HCT116 (cell line): ENCODE measurements around the gene CELA2A. TPM values are rescaled to one million over a fixed set of nuclear protein-coding genes. Genes with fewer than 3 reads are reported as not detected.
"Not testable (repeated sequence)": the region's sequence is repeated elsewhere in the genome, so short reads cannot be mapped to it uniquely, and the experiment has no call there.

Experiments
- ATAC-seq: fragments of 200-7000 bp; cut with Tn5 transposase; 2 replicates; pipeline ENCODE4 v1.9.1; 2020; ENCODE audit warnings: mild to moderate bottlenecking, moderate library complexity
- BruUV-seq: library from RNA; stranded (reverse); fragments of 400-500 nt; replicated peaks from 2 replicates; lab custom pipeline; 2021; lab: Mats Ljungman, UMichigan
- CTCF ChIA-PET: fragments of 300-600 bp; sonication (Branson Sonifier 250); formaldehyde crosslinking; loops from one replicate; lab custom pipeline; 2021; ENCODE audit warnings: antibody characterized with exemption; lab: Charles Lee
- POLR2A ChIA-PET: fragments of 300-600, 350-600 bp; sonication (Branson Sonifier 250); formaldehyde crosslinking; loops from one replicate; lab custom pipeline; 2021; ENCODE audit warnings: antibody characterized with exemption; lab: Charles Lee
- RAD21 ChIA-PET, 2 experiments: fragments of 300-600 bp; sonication (Branson Sonifier 250); formaldehyde crosslinking; loops; one replicate each; lab custom pipeline; 2023; ENCODE audit warnings: low total read pairs in 2 of 2; ENCODE audit not compliant: uncharacterized antibody in 2 of 2, unreplicated experiment in 2 of 2, low non-redundant PET in 1 of 2; lab: Charles Lee
- DNase-seq: peaks from one replicate; pipeline ENCODE4 v3.0.0-alpha.2; 2010; ENCODE audit warnings: low read depth, low spot score
- H2AFZ ChIP-seq: fragments of 200-600 bp; shearing (Covaris generic), sonication (generic); 2 replicates; pipeline ENCODE4 v1.6.1; 2017; ENCODE audit warnings: low read depth, mixed run types, mixed read lengths, antibody characterized with exemption, low read length; ENCODE audit not compliant: poor library complexity, severe bottlenecking
- H3K27ac ChIP-seq: 2 replicates; pipeline ENCODE4 v1.5.1; 2012; ENCODE audit warnings: low read depth, low read length
- H3K27me3 ChIP-seq: fragments of 200-600 bp; sonication (generic); 2 replicates; pipeline ENCODE4 v1.6.1; 2016; ENCODE audit warnings: mixed run types, low read length, mixed read lengths; ENCODE audit not compliant: insufficient read depth
- H3K36me3 ChIP-seq, 2 experiments: fragments of 200-500 bp in 1 of 2; fragments of 200-600 bp in 1 of 2; sonication (Bioruptor generic) in 1 of 2; sonication (generic) in 1 of 2; 2 replicates each; pipeline versions ENCODE4 v1.5.1 to v1.6.1; 2014 to 2016; ENCODE audit warnings: low read length in 2 of 2, inconsistent platforms in 1 of 2, mixed read lengths in 1 of 2, mixed run types in 1 of 2; ENCODE audit not compliant: insufficient read depth in 2 of 2, control insufficient read depth in 1 of 2
- H3K4me1 ChIP-seq, 2 experiments: fragments of 200-600 bp in 1 of 2; sonication (generic) in 1 of 2; 2 replicates each; pipeline versions ENCODE4 v1.5.1 to v1.6.1; 2012 to 2017; ENCODE audit warnings: low read length in 2 of 2, inconsistent platforms in 1 of 2, mild to moderate bottlenecking in 1 of 2, mixed read lengths in 1 of 2, mixed run types in 1 of 2, moderate library complexity in 1 of 2; ENCODE audit not compliant: insufficient read depth in 2 of 2, control insufficient read depth in 1 of 2
- H3K4me2 ChIP-seq: fragments of 200-600 bp; sonication (generic); 2 replicates; pipeline ENCODE4 v1.6.1; 2017; ENCODE audit warnings: mixed run types, low read length, mixed read lengths
- H3K4me3 ChIP-seq, 2 experiments: fragments of 200-600 bp in 1 of 2; sonication (generic) in 1 of 2; replicated peaks in 1 of 2; 2 replicates each; pipeline ENCODE4 v1.5.1; 2011 to 2016; ENCODE audit warnings: low read length in 2 of 2, control low read depth in 1 of 2, low read depth in 1 of 2, mild to moderate bottlenecking in 1 of 2, mixed read lengths in 1 of 2, mixed run types in 1 of 2
- H3K79me2 ChIP-seq: fragments of 200-600 bp; sonication (generic); 2 replicates; pipeline ENCODE4 v1.6.1; 2017; ENCODE audit warnings: mild to moderate bottlenecking, mixed run types, low read length, moderate library complexity, mixed read lengths; ENCODE audit not compliant: insufficient read depth
- H3K9ac ChIP-seq: fragments of 200-600 bp; sonication (generic); 2 replicates; pipeline ENCODE4 v1.6.1; 2016; ENCODE audit warnings: low read length, mixed read lengths
- H3K9me2 ChIP-seq: fragments of 200-600 bp; sonication (generic), shearing (Covaris generic); 2 replicates; pipeline ENCODE4 v1.6.1; 2017; ENCODE audit warnings: mixed run types, mild to moderate bottlenecking, moderate library complexity; ENCODE audit not compliant: insufficient read depth
- H3K9me3 ChIP-seq, 2 experiments: fragments of 200-500 bp in 1 of 2; fragments of 200-600 bp in 1 of 2; sonication (Bioruptor generic) in 1 of 2; sonication (generic) in 1 of 2; 2 replicates each; pipeline ENCODE4 v1.6.1; 2014 to 2017; ENCODE audit warnings: low read length in 2 of 2, mixed read lengths in 2 of 2, inconsistent platforms in 1 of 2, low read depth in 1 of 2, mild to moderate bottlenecking in 1 of 2, mixed run types in 1 of 2, moderate library complexity in 1 of 2; ENCODE audit not compliant: control insufficient read depth in 1 of 2, insufficient read depth in 1 of 2
- H4K20me1 ChIP-seq: fragments of 200-600 bp; sonication (generic), shearing (Covaris generic); 2 replicates; pipeline ENCODE4 v1.6.1; 2017; ENCODE audit warnings: mixed run types, mild to moderate bottlenecking, moderate library complexity; ENCODE audit not compliant: insufficient read depth
- CBX3 ChIP-seq: IDR thresholded peaks from 2 replicates; pipeline ENCODE4 v1.6.1; 2012; ENCODE audit warnings: low read depth
- EGR1 ChIP-seq: IDR thresholded peaks from 2 replicates; pipeline ENCODE4 v1.6.1; 2012; ENCODE audit warnings: low read depth
- ELF1 ChIP-seq: IDR thresholded peaks from 2 replicates; pipeline ENCODE4 v1.6.1; 2012; ENCODE audit warnings: low read depth, borderline replicate concordance
- EZH2 ChIP-seq: fragments of 200-600 bp; sonication (generic); IDR thresholded peaks from 2 replicates; pipeline ENCODE4 v1.6.1; 2017; ENCODE audit warnings: antibody characterized with exemption, mixed run types
- EZH2phosphoT487 ChIP-seq: fragments of 200-600 bp; IDR thresholded peaks from 2 replicates; pipeline ENCODE4 v1.6.1; 2018; ENCODE audit warnings: antibody characterized with exemption, borderline replicate concordance
- FOSL1 ChIP-seq: IDR thresholded peaks from 2 replicates; pipeline ENCODE4 v1.6.1; 2012; ENCODE audit warnings: low read depth
- JUND ChIP-seq: IDR thresholded peaks from 2 replicates; pipeline ENCODE4 v1.6.1; 2012
- MAX ChIP-seq: IDR thresholded peaks from 2 replicates; pipeline ENCODE4 v1.6.1; 2012
- POLR2AphosphoS5 ChIP-seq: IDR thresholded peaks from 2 replicates; pipeline ENCODE4 v1.6.1; 2011; ENCODE audit warnings: mild to moderate bottlenecking, low read depth, low read length, moderate library complexity
- RAD21 ChIP-seq: IDR thresholded peaks from 2 replicates; pipeline ENCODE4 v1.6.1; 2012; ENCODE audit warnings: low read depth, mild to moderate bottlenecking
- REST ChIP-seq: IDR thresholded peaks from 2 replicates; pipeline ENCODE4 v1.6.1; 2012; ENCODE audit warnings: low read depth
- SIN3A ChIP-seq: IDR thresholded peaks from 2 replicates; pipeline ENCODE4 v1.6.1; 2012; ENCODE audit warnings: low read depth
- SP1 ChIP-seq: IDR thresholded peaks from 2 replicates; pipeline ENCODE4 v1.6.1; 2012; ENCODE audit warnings: low read depth
- SRF ChIP-seq: IDR thresholded peaks from 2 replicates; pipeline ENCODE4 v1.6.1; 2012; ENCODE audit warnings: low read depth
- YY1 ChIP-seq: IDR thresholded peaks from 2 replicates; pipeline ENCODE4 v1.6.1; 2011; ENCODE audit warnings: low read length, low read depth, moderate library complexity, mild to moderate bottlenecking; ENCODE audit not compliant: insufficient replicate concordance; ENCODE audit errors: extremely low read depth
- ZBTB33 ChIP-seq: IDR thresholded peaks from 2 replicates; pipeline ENCODE4 v1.6.1; 2011; ENCODE audit warnings: mild to moderate bottlenecking, low read length, moderate library complexity; ENCODE audit not compliant: insufficient replicate concordance; ENCODE audit errors: extremely low read depth
- ZNF274 ChIP-seq: fragments of 200-500 bp; sonication (Bioruptor generic); IDR thresholded peaks from 2 replicates; pipeline ENCODE4 v1.6.1; 2014; ENCODE audit warnings: mild to moderate bottlenecking, low read depth, low read length, inconsistent platforms
- intact Hi-C: fragments of 100-400 bp; cut with micrococcal nuclease; formaldehyde crosslinking; loops from 2 replicates; pipeline ENCODE4 v1.10.0; 2022
- total RNA-seq: library from RNA; stranded (reverse); gene quantifications from one replicate; pipeline ENCODE4 v1.2.1, GENCODE V29; 2021; ENCODE audit not compliant: unreplicated experiment

The CELA2A gene
- total RNA-seq, 1 experiment from 2014 or later, result 1.6 TPM

- RAD21 ChIA-PET, DNase-seq, ATAC-seq, H3K9me2 ChIP-seq, H3K9me3 ChIP-seq, H3K4me1 ChIP-seq, H3K4me2 ChIP-seq, BruUV-seq, H4K20me1 ChIP-seq, intact Hi-C loops, H3K79me2 ChIP-seq, H3K27me3 ChIP-seq, H2AFZ ChIP-seq, H3K36me3 ChIP-seq, POLR2A ChIA-PET, H3K9ac ChIP-seq, H3K4me3 ChIP-seq, CTCF ChIA-PET, H3K27ac ChIP-seq: not testable (repeated sequence)
Measured at GRCh38 chr1:15463926-15464322, 7.4 kb downstream of the CELA2A start.

GRCh38 chr1:15465674-15466073 is 9.1 kb downstream of the CELA2A start:
- Histone ChIP-seq H3K9me3 (no peaks in the 10 kb centered on the region), H3K27me3 (no peaks in the 10 kb centered on the region), H2AFZ (no peak overlapping the region), H3K9ac (no peak overlapping the region), H3K36me3 (no peaks in the 10 kb centered on the region), H3K4me1 (no peaks in the 10 kb centered on the region; a peak in 1 of 4 replicates), H3K4me2 (no peak overlapping the region), H4K20me1 (no peaks in the 10 kb centered on the region), H3K27ac (no peak overlapping the region), H3K79me2 (no peaks in the 10 kb centered on the region), H3K9me2 (no peaks in the 10 kb centered on the region), H3K4me3 (no peak overlapping the region)
- TF ChIP-seq REST (no peak), ZBTB33 (no peak), RAD21 (no peak), ELF1 (no peak), CBX3 (no peak), ZNF274 (no peak), MAX (no peak), EZH2 (no peak), JUND (no peak), YY1 (no peak), FOSL1 (no peak), EZH2phosphoT487 (no peak), SRF (no peak), SP1 (no peak), POLR2AphosphoS5 (no peak), EGR1 (no peak), SIN3A (no peak)
- RAD21 ChIA-PET, result no interaction called here
- CTCF ChIA-PET, result interaction anchor here (1.0 kb wide), 1 partner anchor 17 kb away, joined by 3 read pairs; no protein-coding TSS in a partner anchor
- intact Hi-C loops, result no loop called here
- DNase-seq, result no peak
- BruUV-seq, result no TSS peak
- ATAC-seq, result no peak
- POLR2A ChIA-PET, result no interaction called here
